ENCODE data around the gene CLC.

Gene CLC

DNA sequence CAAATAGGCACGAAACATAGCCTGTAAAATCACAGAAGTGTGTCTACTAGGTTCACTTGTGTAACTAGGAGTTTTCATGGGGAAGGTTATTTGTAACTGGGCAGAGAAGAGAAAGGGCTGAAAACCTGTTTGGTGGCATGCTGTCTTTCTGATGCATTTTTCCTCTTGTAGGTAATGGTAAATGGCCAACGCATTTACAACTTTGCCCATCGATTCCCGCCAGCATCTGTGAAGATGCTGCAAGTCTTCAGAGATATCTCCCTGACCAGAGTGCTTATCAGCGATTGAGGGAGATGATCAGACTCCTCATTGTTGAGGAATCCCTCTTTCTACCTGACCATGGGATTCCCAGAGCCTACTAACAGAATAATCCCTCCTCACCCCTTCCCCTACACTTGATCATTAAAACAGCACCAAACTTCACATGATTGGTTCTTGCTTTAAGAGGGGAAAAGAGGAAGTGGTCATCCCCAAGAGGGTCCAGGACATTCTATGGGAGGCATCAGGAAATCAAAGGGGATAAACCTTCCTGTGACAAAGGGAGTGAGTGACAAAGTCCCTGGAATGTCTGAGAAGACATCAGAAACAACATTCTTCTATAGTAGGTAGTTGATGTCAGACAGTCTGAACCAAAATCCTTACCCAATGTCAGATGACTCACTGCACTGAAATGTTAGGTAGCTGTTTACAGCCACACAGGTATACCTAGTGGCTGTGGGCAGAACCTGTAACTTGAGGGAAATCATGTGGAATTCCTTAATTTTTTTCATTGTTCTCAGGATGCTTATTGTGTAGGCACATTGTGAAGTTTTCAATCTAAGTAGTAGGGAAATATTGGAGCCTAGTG, 28.6 kb downstream of the CLC start:
- Histone ChIP-seq H2AFZ (ENCODE audit: low read depth, low read length) (no peak overlapping the region), H3K4ac (ENCODE audit: low read depth in 1 of 2, low read length in 2 of 2) (no peak overlapping the region), H3K27ac (ENCODE audit: low read length, poor library complexity, severe bottlenecking) (no peak overlapping the region), H3K18ac (ENCODE audit: low read depth in 1 of 2, low read length in 2 of 2) (no peak overlapping the region), H3K4me1 (ENCODE audit: control insufficient read depth, insufficient read depth, low read depth, low read length) (no peaks in the 10 kb centered on the region), H3K36me3 (ENCODE audit: control insufficient read depth in 1 of 2, insufficient read depth in 2 of 2, low read depth in 1 of 2, low read length in 2 of 2) (no peaks in the 10 kb centered on the region), H3K23ac (ENCODE audit: low read length in 2 of 2) (no peak overlapping the region), H4K8ac (ENCODE audit: low read length) (no peak overlapping the region), H3K14ac (ENCODE audit: low read length in 2 of 2) (no peak overlapping the region), H2BK5ac (ENCODE audit: low read depth, low read length, poor library complexity, severe bottlenecking) (no peak overlapping the region), H2AK5ac (ENCODE audit: low read length, severe bottlenecking) (no peak overlapping the region), H2BK120ac (ENCODE audit: low read depth, low read length) (no peak overlapping the region), H3K4me3 (ENCODE audit: insufficient read depth in 1 of 2, low read depth in 1 of 2, low read length in 2 of 2) (no peak overlapping the region), H2BK15ac (ENCODE audit: low read depth, poor library complexity, severe bottlenecking) (no peak overlapping the region), H3K9me3 (ENCODE audit: control insufficient read depth, low read length) (no peaks in the 10 kb centered on the region), H3K4me2 (ENCODE audit: low read length, poor library complexity, severe bottlenecking) (no peak overlapping the region), H4K91ac (ENCODE audit: low read length) (no peak overlapping the region), H2BK12ac (ENCODE audit: low read length in 2 of 2) (no peak overlapping the region), H3K9ac (ENCODE audit: low read length) (no peak overlapping the region), H3K27me3 (ENCODE audit: control insufficient read depth in 1 of 2, insufficient read depth in 1 of 2, low read length in 2 of 2) (no peaks in the 10 kb centered on the region), H3K79me1 (replicated peaks; ENCODE audit: low read length, poor library complexity, severe bottlenecking) (no peaks in the 10 kb centered on the region)
- WGBS, result 73% methylated on average over 5 of the region's 5 CpGs
- DNase-seq, result no peak

- H3K23ac ChIP-seq (ENCODE audit: low read length in 2 of 2), result no peak overlapping the region
- H3K4me3 ChIP-seq (ENCODE audit: insufficient read depth in 1 of 2, low read depth in 1 of 2, low read length in 2 of 2), result no peak overlapping the region
- H2BK12ac ChIP-seq (ENCODE audit: low read length in 2 of 2), result no peak overlapping the region
- no peak overlapping the region for H2BK15ac ChIP-seq (ENCODE audit: low read depth, poor library complexity, severe bottlenecking)
- H3K36me3 ChIP-seq (ENCODE audit: control insufficient read depth in 1 of 2, insufficient read depth in 2 of 2, low read depth in 1 of 2, low read length in 2 of 2), result no peaks in the 10 kb centered on the region
- H2AFZ ChIP-seq (ENCODE audit: low read depth, low read length), result no peak overlapping the region
- H3K27ac ChIP-seq (ENCODE audit: low read length, poor library complexity, severe bottlenecking), result no peak overlapping the region
- no peak overlapping the region for H2BK5ac ChIP-seq (ENCODE audit: low read depth, low read length, poor library complexity, severe bottlenecking)
- no peak overlapping the region for H3K4ac ChIP-seq (ENCODE audit: low read depth in 1 of 2, low read length in 2 of 2)
- no peak for DNase-seq
- H2BK120ac ChIP-seq (ENCODE audit: low read depth, low read length), result no peak overlapping the region
- H3K9me3 ChIP-seq (ENCODE audit: control insufficient read depth, low read length), result no peaks in the 10 kb centered on the region
- H3K14ac ChIP-seq (ENCODE audit: low read length in 2 of 2), result no peak overlapping the region
- H3K79me1 ChIP-seq (replicated peaks; ENCODE audit: low read length, poor library complexity, severe bottlenecking), result no peaks in the 10 kb centered on the region
- H3K18ac ChIP-seq (ENCODE audit: low read depth in 1 of 2, low read length in 2 of 2), result no peak overlapping the region
- no peak overlapping the region for H4K91ac ChIP-seq (ENCODE audit: low read length)
- H3K9ac ChIP-seq (ENCODE audit: low read length), result no peak overlapping the region
- no peak overlapping the region for H3K4me2 ChIP-seq (ENCODE audit: low read length, poor library complexity, severe bottlenecking)
- H3K27me3 ChIP-seq (ENCODE audit: control insufficient read depth in 1 of 2, insufficient read depth in 1 of 2, low read length in 2 of 2), result peaks cover 0 to 5% of the 10 kb centered on the region in 2 experiments
- 64% methylated on average over 6 of the region's 6 CpGs for WGBS
- no peak overlapping the region for H4K8ac ChIP-seq (ENCODE audit: low read length)
- no peak overlapping the region for H2AK5ac ChIP-seq (ENCODE audit: low read length, severe bottlenecking)
- no peaks in the 10 kb centered on the region for H3K4me1 ChIP-seq (ENCODE audit: control insufficient read depth, insufficient read depth, low read depth, low read length)
Observed at GRCh38 chr19:39708594-39708993, 29.2 kb downstream of the CLC start.

- no peak overlapping the region for H3K14ac ChIP-seq (ENCODE audit: low read length in 2 of 2)
- 79% methylated on average over 7 of the region's 8 CpGs for WGBS
Observed at GRCh38 chr19:39705578-39706188, 32.1 kb downstream of the CLC start.

GRCh38 chr19:39704181-39705044, 33.4 kb downstream of the CLC start, which contains the start of gene LGALS14:
TSS of gene LGALS14 (plus strand) at chr19:39704481. CDS start at chr19:39704529, 48 bp downstream.
- no peak within 1 kb of the TSS for H2BK5ac ChIP-seq (ENCODE audit: low read depth, low read length, poor library complexity, severe bottlenecking)
- no peak within 1 kb of the TSS for H4K8ac ChIP-seq (ENCODE audit: low read length)
- H2AK5ac ChIP-seq (ENCODE audit: low read length, severe bottlenecking), result no peak within 1 kb of the TSS
- no peak within 1 kb of the TSS for H4K91ac ChIP-seq (ENCODE audit: low read length)
- no peak within 1 kb of the TSS for H2BK15ac ChIP-seq (ENCODE audit: low read depth, poor library complexity, severe bottlenecking)
- no peaks in the 10 kb centered on the region for H3K4me1 ChIP-seq (ENCODE audit: control insufficient read depth, insufficient read depth, low read depth, low read length)
- H3K9me3 ChIP-seq (ENCODE audit: control insufficient read depth, low read length), result no peaks in the 10 kb centered on the region
- H2BK120ac ChIP-seq (ENCODE audit: low read depth, low read length), result no peak within 1 kb of the TSS
- H3K9ac ChIP-seq (ENCODE audit: low read length), result no peak within 1 kb of the TSS
- DNase-seq, result no peak
- 63% methylated on average over 4 of the region's 6 CpGs for WGBS
- no peak within 1 kb of the TSS for H2BK12ac ChIP-seq (ENCODE audit: low read length in 2 of 2)
- H3K14ac ChIP-seq (ENCODE audit: low read length in 2 of 2), result no peak within 1 kb of the TSS
- H3K4me3 ChIP-seq (ENCODE audit: insufficient read depth in 1 of 2, low read depth in 1 of 2, low read length in 2 of 2), result no peak within 1 kb of the TSS
- no peak within 1 kb of the TSS for H3K27ac ChIP-seq (ENCODE audit: low read length, poor library complexity, severe bottlenecking)
- H3K23ac ChIP-seq (ENCODE audit: low read length in 2 of 2), result no peak within 1 kb of the TSS
- H2AFZ ChIP-seq (ENCODE audit: low read depth, low read length), result no peak within 1 kb of the TSS
- no peak within 1 kb of the TSS for H3K4me2 ChIP-seq (ENCODE audit: low read length, poor library complexity, severe bottlenecking)
- peaks cover 0 to 26% of the 10 kb centered on the region in 2 experiments for H3K27me3 ChIP-seq (ENCODE audit: control insufficient read depth in 1 of 2, insufficient read depth in 1 of 2, low read length in 2 of 2)
- H3K36me3 ChIP-seq (ENCODE audit: control insufficient read depth in 1 of 2, insufficient read depth in 2 of 2, low read depth in 1 of 2, low read length in 2 of 2), result no peaks in the 10 kb centered on the region
- H3K4ac ChIP-seq (ENCODE audit: low read depth in 1 of 2, low read length in 2 of 2), result no peak within 1 kb of the TSS
- H3K79me1 ChIP-seq (replicated peaks; ENCODE audit: low read length, poor library complexity, severe bottlenecking), result no peaks in the 10 kb centered on the region
- H3K18ac ChIP-seq (ENCODE audit: low read depth in 1 of 2, low read length in 2 of 2), result no peak within 1 kb of the TSS

More at GRCh38 chr19:39705578-39706188, 32.1 kb downstream of the CLC start:
- Histone ChIP-seq H3K27me3 (ENCODE audit: control insufficient read depth in 1 of 2, insufficient read depth in 1 of 2, low read length in 2 of 2) (peaks cover 0 to 20% of the 10 kb centered on the region in 2 experiments), H4K8ac (ENCODE audit: low read length) (no peak overlapping the region), H3K4me3 (ENCODE audit: insufficient read depth in 1 of 2, low read depth in 1 of 2, low read length in 2 of 2) (no peak overlapping the region), H2BK120ac (ENCODE audit: low read depth, low read length) (no peak overlapping the region), H2AFZ (ENCODE audit: low read depth, low read length) (no peak overlapping the region), H3K79me1 (replicated peaks; ENCODE audit: low read length, poor library complexity, severe bottlenecking) (no peaks in the 10 kb centered on the region), H2AK5ac (ENCODE audit: low read length, severe bottlenecking) (no peak overlapping the region), H3K4ac (ENCODE audit: low read depth in 1 of 2, low read length in 2 of 2) (no peak overlapping the region), H2BK12ac (ENCODE audit: low read length in 2 of 2) (no peak overlapping the region), H2BK5ac (ENCODE audit: low read depth, low read length, poor library complexity, severe bottlenecking) (no peak overlapping the region), H3K9me3 (ENCODE audit: control insufficient read depth, low read length) (no peaks in the 10 kb centered on the region), H3K4me1 (ENCODE audit: control insufficient read depth, insufficient read depth, low read depth, low read length) (no peaks in the 10 kb centered on the region), H2BK15ac (ENCODE audit: low read depth, poor library complexity, severe bottlenecking) (no peak overlapping the region), H3K4me2 (ENCODE audit: low read length, poor library complexity, severe bottlenecking) (no peak overlapping the region), H4K91ac (ENCODE audit: low read length) (no peak overlapping the region), H3K9ac (ENCODE audit: low read length) (no peak overlapping the region), H3K27ac (ENCODE audit: low read length, poor library complexity, severe bottlenecking) (no peak overlapping the region), H3K23ac (ENCODE audit: low read length in 2 of 2) (no peak overlapping the region), H3K18ac (ENCODE audit: low read depth in 1 of 2, low read length in 2 of 2) (no peak overlapping the region), H3K36me3 (ENCODE audit: control insufficient read depth in 1 of 2, insufficient read depth in 2 of 2, low read depth in 1 of 2, low read length in 2 of 2) (no peaks in the 10 kb centered on the region)
- no peak for DNase-seq
